ENCODE results near the gene PCARE.
A peak's percentile ranks its signal among the peaks of the same experiment; 100 is the strongest.

PCARE gene

DNA sequence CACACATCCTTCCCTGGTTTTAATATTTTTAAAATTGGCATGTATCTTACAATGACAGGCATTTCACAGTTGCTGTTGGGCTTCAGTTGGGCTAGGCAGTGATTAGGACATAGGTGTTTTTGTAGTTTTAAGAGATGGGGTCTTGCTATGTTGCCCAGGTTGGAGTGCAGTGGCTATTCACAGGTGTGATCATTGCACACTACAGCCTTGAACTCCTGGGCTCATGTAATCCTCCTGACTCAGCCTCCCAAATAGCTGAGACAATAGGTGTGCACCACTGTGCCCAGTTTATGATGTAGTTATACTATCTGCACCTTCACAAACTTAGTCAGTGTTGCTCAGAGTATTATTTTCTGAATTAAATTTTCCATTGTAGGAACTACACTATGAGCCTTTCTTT is 43.3 kb downstream of the PCARE start:
- TF ChIP-seq, protein P1, sequence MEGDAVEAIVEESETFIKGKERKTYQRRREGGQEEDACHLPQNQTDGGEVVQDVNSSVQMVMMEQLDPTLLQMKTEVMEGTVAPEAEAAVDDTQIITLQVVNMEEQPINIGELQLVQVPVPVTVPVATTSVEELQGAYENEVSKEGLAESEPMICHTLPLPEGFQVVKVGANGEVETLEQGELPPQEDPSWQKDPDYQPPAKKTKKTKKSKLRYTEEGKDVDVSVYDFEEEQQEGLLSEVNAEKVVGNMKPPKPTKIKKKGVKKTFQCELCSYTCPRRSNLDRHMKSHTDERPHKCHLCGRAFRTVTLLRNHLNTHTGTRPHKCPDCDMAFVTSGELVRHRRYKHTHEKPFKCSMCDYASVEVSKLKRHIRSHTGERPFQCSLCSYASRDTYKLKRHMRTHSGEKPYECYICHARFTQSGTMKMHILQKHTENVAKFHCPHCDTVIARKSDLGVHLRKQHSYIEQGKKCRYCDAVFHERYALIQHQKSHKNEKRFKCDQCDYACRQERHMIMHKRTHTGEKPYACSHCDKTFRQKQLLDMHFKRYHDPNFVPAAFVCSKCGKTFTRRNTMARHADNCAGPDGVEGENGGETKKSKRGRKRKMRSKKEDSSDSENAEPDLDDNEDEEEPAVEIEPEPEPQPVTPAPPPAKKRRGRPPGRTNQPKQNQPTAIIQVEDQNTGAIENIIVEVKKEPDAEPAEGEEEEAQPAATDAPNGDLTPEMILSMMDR (conservative IDR thresholded peaks at IDR 0.05; ENCODE audit: low read depth, low read length): no peak
- no peak for DNase-seq (ENCODE audit: low read depth)
- no peak overlapping the region for H3K4me3 ChIP-seq (ENCODE audit: low read depth, low read length)

- TF ChIP-seq, protein P1 (conservative IDR thresholded peaks at IDR 0.05; ENCODE audit: low read depth, low read length): no peak
- no peak for DNase-seq (ENCODE audit: low read depth)
- H3K4me3 ChIP-seq (ENCODE audit: low read depth, low read length): no peak overlapping the region
Observed at GRCh38 chr2:29025711-29026110, 48.6 kb downstream of the PCARE start.

- TF ChIP-seq, protein P1 (conservative IDR thresholded peaks at IDR 0.05; ENCODE audit: low read depth, low read length): no peak
- no peak for DNase-seq (ENCODE audit: low read depth)
- no peak overlapping the region for H3K4me3 ChIP-seq (ENCODE audit: low read depth, low read length)
Observed at GRCh38 chr2:29024882-29025430, 49.4 kb downstream of the PCARE start.

GRCh38 chr2:29023188-29023587 is 51.1 kb downstream of the PCARE start:
- H3K4me3 ChIP-seq (ENCODE audit: low read depth, low read length): peak overlapping the region; percentile 4
- TF ChIP-seq, protein P1 (conservative IDR thresholded peaks at IDR 0.05; ENCODE audit: low read depth, low read length): no peak
- DNase-seq (ENCODE audit: low read depth): no peak

GRCh38 chr2:29022679-29023078 is 51.6 kb downstream of the PCARE start:
- peak; percentile 95 for DNase-seq (ENCODE audit: low read depth)
- H3K4me3 ChIP-seq (ENCODE audit: low read depth, low read length): no peak overlapping the region
- TF ChIP-seq, protein P1 (conservative IDR thresholded peaks at IDR 0.05; ENCODE audit: low read depth, low read length): no peak

DNA sequence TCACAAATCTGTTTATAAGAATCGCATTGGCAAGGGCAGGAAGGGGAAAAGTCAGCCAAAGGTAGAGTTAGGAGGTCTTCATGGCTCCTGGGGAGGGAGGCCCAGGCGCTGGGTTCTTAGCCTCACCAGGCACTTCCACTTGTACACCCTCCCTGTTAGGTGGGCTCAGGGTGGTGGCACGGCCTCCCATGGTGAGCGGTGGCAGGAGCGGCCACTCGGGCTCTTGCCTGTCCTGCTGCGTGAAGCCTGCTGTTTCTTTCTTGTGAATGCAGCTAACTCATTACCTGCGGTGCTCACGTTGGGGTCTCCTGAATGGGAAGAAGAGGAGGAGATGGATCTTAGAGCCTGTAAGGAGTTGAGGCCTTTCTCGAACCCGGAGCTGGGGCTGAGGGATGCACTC is 52.4 kb downstream of the PCARE start:
- TF ChIP-seq, protein P1 (conservative IDR thresholded peaks at IDR 0.05; ENCODE audit: low read depth, low read length): no peak
- no peak overlapping the region for H3K4me3 ChIP-seq (ENCODE audit: low read depth, low read length)

DNA sequence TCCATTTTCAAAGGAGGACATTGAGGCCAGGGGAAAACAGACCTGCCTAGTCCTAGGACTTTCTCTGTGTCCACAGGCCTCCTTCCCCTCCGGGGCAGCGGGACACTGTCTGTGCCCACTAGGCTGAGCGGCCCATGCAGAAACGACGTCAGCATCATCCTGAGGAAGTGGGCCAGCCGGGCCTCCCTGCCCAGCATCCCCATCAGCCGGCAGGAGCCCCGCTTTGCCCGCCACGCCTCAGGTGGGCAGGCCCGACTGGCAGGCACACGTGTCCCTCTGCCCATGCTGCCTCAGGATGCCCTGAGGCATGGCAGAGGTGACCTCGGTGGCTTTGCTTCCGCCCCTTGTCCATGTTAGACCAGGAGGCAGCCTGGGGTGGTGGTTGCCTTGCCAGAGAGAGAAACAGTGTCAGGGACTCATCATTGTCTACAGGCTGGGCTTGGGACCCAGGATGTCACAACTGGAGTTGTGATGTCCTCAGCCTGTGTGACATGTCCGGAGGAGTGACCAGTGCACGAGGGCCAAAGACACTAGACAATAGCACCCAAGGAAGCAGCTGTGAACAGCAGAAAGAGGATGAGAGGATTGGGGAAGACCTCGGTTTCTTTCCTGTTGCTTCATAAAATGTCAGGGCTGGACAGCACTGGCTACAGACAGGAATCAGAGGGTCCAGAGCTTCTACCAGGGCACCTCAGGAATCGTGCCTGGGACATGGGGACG is 56.4 kb downstream of the PCARE start:
- no peak overlapping the region for H3K4me3 ChIP-seq (ENCODE audit: low read depth, low read length)
- no peak for DNase-seq (ENCODE audit: low read depth)
- TF ChIP-seq, protein P1 (conservative IDR thresholded peaks at IDR 0.05; ENCODE audit: low read depth, low read length): no peak

More for the DNA sequence above, 52.4 kb downstream of the PCARE start:
- DNase-seq (ENCODE audit: low read depth): no peak

Data from choroid plexus epithelial cell (primary cell).